ENCODE results near the gene CDON.
"Not testable (repeated sequence)": the region's sequence is repeated elsewhere in the genome, so short reads cannot be mapped to it uniquely, and the experiment has no call there.

The CDON gene

GRCh38 chr11:125924384-125925007 lies 138.2 kb downstream of the CDON start:
- no peak for DNase-seq (ENCODE audit: low read depth in 2 of 2)

DNA sequence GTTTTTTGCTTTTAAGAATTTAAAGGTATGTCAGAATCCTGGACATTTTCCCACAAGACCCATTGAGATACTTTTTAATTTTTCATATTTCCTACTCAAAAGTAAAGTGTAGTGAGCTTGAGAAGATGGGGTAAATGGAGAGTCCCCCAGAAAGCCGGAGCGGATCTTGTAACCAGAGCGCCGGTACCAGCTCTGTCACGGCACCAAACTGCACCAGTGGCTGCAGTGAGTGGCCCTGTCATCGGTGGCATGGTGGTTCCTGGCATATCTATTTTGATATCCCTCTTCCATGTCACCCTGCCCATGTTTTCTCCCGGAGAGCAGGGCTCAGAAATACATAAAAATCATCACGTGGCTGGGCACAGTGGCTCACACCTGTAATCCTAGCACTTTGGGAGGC lies 139.0 kb downstream of the CDON start:
- no peak for DNase-seq (ENCODE audit: low read depth in 2 of 2)

DNA sequence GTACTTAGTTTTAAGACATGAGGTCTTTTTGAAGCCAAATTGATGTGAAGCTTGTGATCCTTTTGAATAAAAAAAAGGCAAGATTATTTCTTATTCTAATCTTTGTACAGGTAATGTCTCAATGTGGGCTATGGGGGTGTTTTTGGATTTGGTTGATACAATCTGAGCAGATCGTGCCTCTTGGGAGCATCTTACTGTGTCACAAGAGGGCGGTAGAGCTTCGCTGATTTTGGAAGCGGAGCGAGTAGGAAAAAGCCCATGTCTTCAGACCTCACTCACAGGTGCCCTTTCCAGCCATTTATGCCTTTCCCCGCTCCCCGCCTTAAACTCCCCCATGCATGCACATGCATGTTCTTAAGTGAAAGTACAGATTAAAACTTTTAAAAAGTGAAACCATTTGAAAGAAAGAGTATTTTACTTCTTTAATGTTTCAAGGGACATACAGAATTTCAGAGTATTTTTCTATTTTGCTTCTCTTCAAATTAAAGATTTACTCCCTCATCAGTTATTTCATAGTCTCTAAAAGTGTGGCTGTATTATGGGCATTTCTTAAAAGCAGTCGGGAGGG lies 139.6 kb downstream of the CDON start:
- DNase-seq (ENCODE audit: low read depth in 2 of 2), result peak; percentile 10 to 39

DNA sequence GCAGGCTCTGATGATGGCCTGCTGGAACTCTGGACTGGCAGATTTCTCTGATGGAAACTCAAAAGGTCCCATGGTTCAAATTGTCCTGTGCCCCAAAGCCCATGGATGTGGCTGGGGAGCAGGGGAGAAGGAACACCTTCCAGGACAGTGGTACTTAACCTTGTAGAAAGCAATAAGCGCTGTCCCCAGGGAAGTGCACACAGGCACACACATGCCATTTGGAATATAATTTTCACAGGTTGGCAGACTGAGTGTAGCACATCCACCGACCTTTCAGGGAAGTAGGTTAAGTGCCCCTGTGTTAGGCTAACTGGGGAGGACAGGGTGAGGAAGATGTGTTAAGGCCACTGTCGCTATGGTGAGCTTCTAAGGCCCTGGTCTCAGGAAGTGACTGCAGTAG lies 140.5 kb downstream of the CDON start:
- DNase-seq (ENCODE audit: low read depth in 2 of 2), result no peak

DNA sequence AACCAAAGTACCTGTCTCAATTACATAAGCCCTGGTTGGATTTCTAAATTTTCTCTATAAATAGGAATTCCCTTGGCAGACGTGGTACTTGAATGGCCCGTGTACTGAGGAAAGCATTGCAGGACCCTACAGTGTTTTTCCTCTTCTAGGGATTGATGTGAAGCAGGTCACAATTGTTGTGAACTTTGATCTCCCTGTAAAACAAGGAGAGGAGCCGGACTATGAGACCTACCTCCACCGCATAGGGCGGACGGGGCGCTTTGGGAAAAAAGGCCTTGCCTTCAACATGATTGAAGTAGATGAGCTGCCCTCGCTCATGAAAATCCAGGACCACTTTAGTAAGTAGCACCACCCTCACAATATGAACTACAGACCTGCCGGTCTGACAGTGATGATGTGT lies 141.6 kb downstream of the CDON start:
- no peak for DNase-seq (ENCODE audit: low read depth in 2 of 2)

DNA sequence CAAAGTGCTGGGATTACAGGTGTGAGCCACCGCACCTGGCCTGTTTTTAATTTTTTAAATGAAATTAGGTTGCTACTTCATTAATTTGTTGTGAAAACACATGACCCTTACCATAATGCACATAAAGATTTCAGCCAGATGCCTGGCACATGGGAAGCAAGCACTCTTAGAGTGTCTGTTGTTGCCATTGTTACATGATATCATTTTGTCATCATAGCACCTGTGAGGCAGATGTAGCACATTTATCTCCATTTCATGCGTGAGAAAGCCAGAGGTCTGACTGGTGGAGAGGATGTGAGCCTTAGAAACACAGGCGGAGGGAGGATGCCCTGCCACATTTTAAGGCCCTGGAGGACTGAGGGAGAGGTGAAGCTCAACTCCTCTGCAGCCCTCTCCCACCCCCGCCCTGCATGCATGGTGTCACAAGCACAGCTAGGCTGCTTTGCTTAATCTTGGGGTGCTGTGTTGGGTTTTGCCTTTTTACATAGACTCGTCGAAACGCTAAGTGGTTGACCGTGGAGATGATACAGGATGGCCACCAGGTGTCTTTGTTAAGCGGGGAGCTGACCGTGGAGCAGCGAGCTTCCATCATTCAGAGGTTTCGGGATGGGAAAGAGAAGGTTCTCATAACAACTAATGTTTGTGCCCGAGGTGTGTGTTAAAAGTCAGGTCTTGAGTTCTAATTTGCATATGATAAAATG lies 144.4 kb downstream of the CDON start:
- no peak for DNase-seq (ENCODE audit: low read depth in 2 of 2)

DNA sequence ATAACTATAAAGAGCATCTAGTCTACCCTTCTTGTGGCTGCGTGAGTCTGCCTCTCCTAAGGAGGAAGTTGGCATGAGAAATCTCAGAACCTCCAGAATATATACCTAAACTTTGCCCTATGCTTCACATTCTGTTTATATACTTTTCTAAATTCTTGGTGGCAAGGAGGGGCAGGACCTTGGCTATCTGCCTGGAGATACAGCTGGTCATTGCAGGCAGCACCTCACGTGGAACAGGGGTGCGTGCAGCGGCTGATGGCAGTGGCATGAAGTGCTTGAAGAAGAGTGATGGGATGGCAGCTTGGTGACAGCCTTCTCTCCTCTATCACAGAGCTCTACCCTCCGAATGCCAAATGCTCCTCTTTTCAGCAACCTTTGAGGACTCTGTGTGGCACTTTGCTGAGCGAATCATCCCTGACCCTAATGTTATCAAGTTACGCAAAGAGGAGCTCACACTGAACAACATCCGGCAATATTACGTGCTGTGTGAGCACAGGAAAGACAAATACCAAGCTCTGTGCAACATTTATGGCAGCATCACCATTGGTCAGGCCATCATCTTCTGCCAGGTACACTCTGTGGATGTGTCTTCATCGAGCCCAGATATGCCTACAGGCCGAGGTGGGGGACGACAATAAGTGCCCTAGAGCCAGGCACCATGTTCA lies 145.9 kb downstream of the CDON start:
- DNase-seq (ENCODE audit: low read depth in 2 of 2), result no peak

GRCh38 chr11:125914601-125915000 lies 148.1 kb downstream of the CDON start:
- not testable (repeated sequence) for DNase-seq (ENCODE audit: low read depth in 2 of 2)

GRCh38 chr11:125910226-125910849 lies 152.3 kb downstream of the CDON start:
- no peak for DNase-seq (ENCODE audit: low read depth in 2 of 2)

Measured in activated CD4-positive, alpha-beta T cell treated with anti-CD3 and anti-CD28 coated beads for 24 hours (primary cell).